Mucosa of rectum (tissue), 2 donors: ENCODE data around the gene FPR1.

Experiments
- H3K27ac ChIP-seq, 2 donors: one replicate each; pipeline ENCODE4 v1.7.0; 2013; ENCODE audit warnings: inconsistent platforms in 2 of 2, low read depth in 2 of 2, low read length in 2 of 2
- H3K27me3 ChIP-seq, 2 donors: one replicate each; pipeline ENCODE4 v1.7.0; 2013; ENCODE audit warnings: low read length in 2 of 2; ENCODE audit not compliant: control insufficient read depth in 2 of 2, insufficient read depth in 2 of 2
- H3K36me3 ChIP-seq, 2 donors: one replicate each; pipeline ENCODE4 v1.7.0; 2013; ENCODE audit warnings: low read length in 2 of 2; ENCODE audit not compliant: control insufficient read depth in 2 of 2, insufficient read depth in 2 of 2
- H3K4me1 ChIP-seq, 2 donors: one replicate each; pipeline ENCODE4 v1.7.0; 2013; ENCODE audit warnings: low read length in 2 of 2, mild to moderate bottlenecking in 1 of 2; ENCODE audit not compliant: control insufficient read depth in 2 of 2, insufficient read depth in 2 of 2
- H3K4me3 ChIP-seq, 2 donors: one replicate each; pipeline ENCODE4 v1.7.0; 2013; ENCODE audit warnings: low read length in 2 of 2
- H3K9ac ChIP-seq, 2 donors: one replicate each; pipeline ENCODE4 v1.7.0; 2013; ENCODE audit warnings: low read length in 2 of 2, low read depth in 1 of 2, mild to moderate bottlenecking in 1 of 2
- H3K9me3 ChIP-seq, 2 donors: one replicate each; pipeline ENCODE4 v1.7.0; 2013; ENCODE audit warnings: low read length in 2 of 2; ENCODE audit not compliant: control insufficient read depth in 2 of 2
- donor health status: healthy.
- donor health status: Normal muscosa, but diverticular disease.

Gene FPR1

DNA sequence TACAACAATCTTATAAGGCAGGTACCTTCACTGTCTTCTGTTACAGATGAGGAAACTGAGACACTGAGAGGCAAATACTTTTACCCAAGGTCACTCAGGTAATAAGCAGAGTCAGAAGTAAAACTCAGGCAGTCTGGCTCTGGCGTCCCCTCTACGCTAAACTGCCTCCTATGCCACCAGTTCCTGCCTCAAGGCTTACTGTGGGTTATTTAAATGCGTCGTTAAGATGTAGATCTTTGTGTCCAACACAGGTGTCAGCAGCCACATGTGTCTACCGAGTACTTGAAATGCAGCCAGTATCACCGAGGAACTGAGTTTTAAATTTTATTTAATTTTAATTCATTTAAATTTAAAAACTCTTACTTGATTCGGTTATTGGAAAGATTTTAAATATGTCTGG lies 29.8 kb downstream of the FPR1 start:
- no peaks in the 10 kb centered on the region for H3K36me3 ChIP-seq
- no peak overlapping the region for H3K9ac ChIP-seq
- H3K27ac ChIP-seq = no peak overlapping the region
- H3K4me3 ChIP-seq = no peak overlapping the region
- H3K9me3 ChIP-seq = no peaks in the 10 kb centered on the region
- no peaks in the 10 kb centered on the region for H3K4me1 ChIP-seq
- H3K27me3 ChIP-seq = peaks cover 5 to 10% of the 10 kb centered on the region in 2 donors

GRCh38 chr19:51719251-51719988 lies 32.3 kb downstream of the FPR1 start:
- Histone ChIP-seq H3K36me3 (no peaks in the 10 kb centered on the region), H3K9me3 (no peaks in the 10 kb centered on the region), H3K4me3 (peak overlapping the region in 1 of 2 donors; percentile 22), H3K27ac (no peak overlapping the region), H3K4me1 (no peaks in the 10 kb centered on the region), H3K9ac (no peak overlapping the region), H3K27me3 (peaks cover 5 to 10% of the 10 kb centered on the region in 2 donors)

DNA sequence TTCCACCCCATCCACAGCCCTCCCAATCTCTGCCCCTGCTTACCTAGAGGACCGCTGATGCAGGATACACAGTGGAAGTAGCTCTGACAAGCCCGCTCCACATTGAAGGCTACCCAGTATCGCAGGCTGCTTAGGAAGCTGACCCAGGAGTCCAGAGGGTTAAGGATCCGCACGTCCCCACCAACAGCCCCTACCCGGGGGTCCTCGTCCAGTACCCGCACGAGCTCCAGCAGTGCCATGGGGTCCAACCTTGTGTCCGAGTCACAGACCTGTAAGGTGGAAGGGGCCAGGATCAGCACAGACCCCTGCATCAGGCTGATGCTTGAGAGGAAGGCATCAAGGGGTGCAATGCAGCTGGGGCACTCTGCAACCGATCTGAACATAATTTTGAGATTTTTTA lies 34.8 kb downstream of the FPR1 start:
- Histone ChIP-seq H3K27ac (no peak overlapping the region), H3K4me3 (no peak overlapping the region), H3K9me3 (no peaks in the 10 kb centered on the region), H3K9ac (no peak overlapping the region), H3K27me3 (peaks cover 0 to 7% of the 10 kb centered on the region in 2 donors), H3K36me3 (no peaks in the 10 kb centered on the region), H3K4me1 (no peaks in the 10 kb centered on the region)

- Histone ChIP-seq H3K4me3 (no peak overlapping the region), H3K36me3 (no peaks in the 10 kb centered on the region), H3K4me1 (no peaks in the 10 kb centered on the region), H3K27me3 (peaks cover 0 to 4% of the 10 kb centered on the region in 2 donors), H3K9ac (no peak overlapping the region), H3K9me3 (no peaks in the 10 kb centered on the region), H3K27ac (no peak overlapping the region)
Measured at GRCh38 chr19:51715850-51716249, 35.8 kb downstream of the FPR1 start.

GRCh38 chr19:51714848-51715247 lies 36.8 kb downstream of the FPR1 start:
- Histone ChIP-seq H3K4me3 (no peak overlapping the region), H3K9me3 (no peaks in the 10 kb centered on the region), H3K27ac (no peak overlapping the region), H3K36me3 (no peaks in the 10 kb centered on the region), H3K9ac (no peak overlapping the region), H3K27me3 (peaks cover 0 to 2% of the 10 kb centered on the region in 2 donors), H3K4me1 (no peaks in the 10 kb centered on the region)

- Histone ChIP-seq H3K27ac (no peak overlapping the region), H3K36me3 (no peaks in the 10 kb centered on the region), H3K4me1 (no peaks in the 10 kb centered on the region), H3K9ac (no peak overlapping the region), H3K4me3 (no peak overlapping the region), H3K9me3 (no peaks in the 10 kb centered on the region), H3K27me3 (no peaks in the 10 kb centered on the region)
Measured at GRCh38 chr19:51713319-51714285, 38.1 kb downstream of the FPR1 start.

- no peaks in the 10 kb centered on the region for H3K36me3 ChIP-seq
- H3K27ac ChIP-seq = no peak overlapping the region
- H3K4me3 ChIP-seq = no peak overlapping the region
- H3K27me3 ChIP-seq = no peaks in the 10 kb centered on the region
- H3K9me3 ChIP-seq = no peaks in the 10 kb centered on the region
- no peaks in the 10 kb centered on the region for H3K4me1 ChIP-seq
- no peak overlapping the region for H3K9ac ChIP-seq
Measured at GRCh38 chr19:51712461-51713081, 39.1 kb downstream of the FPR1 start.

DNA sequence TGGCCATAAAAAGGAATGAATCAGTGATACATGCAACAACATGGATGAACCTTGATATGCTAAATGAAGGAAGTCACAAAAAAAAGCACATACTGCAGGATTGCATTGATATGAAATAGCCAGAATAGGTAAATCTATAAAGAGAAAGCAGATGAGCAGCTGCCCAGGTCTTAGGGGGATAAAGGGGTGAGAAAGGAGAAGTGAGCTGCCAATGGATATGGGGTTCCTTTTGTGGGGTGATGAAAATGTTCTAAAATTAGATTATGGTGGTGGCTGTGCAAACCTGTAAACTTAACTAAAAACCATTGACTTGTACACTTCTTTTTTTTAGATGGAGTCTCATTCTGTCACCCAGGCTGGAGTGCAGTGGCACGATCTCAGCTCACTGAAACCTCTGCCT lies 40.0 kb downstream of the FPR1 start:
- H3K27me3 ChIP-seq = no peaks in the 10 kb centered on the region
- H3K9ac ChIP-seq = no peak overlapping the region
- H3K9me3 ChIP-seq = no peaks in the 10 kb centered on the region
- H3K36me3 ChIP-seq = no peaks in the 10 kb centered on the region
- no peak overlapping the region for H3K4me3 ChIP-seq
- H3K27ac ChIP-seq = no peak overlapping the region
- no peaks in the 10 kb centered on the region for H3K4me1 ChIP-seq

DNA sequence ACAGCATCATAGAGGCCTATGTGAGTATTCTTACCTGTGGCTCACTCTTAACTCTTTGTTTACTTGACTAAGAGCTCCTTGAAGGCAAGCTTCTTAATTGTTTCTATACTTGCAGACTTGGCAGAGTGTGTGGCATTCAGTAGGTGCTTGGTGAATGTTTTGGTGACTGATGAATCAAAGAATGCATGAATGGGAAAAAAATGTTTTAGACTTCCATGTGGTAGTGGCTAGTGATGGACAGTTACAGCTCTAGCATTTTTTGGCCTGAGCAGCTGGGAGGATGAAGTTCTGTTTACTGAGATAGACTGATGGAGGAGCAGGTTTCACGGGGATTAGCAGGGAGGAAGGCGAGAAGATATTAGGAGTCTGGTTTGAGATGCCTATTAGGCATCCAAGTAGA lies 41.5 kb downstream of the FPR1 start:
- Histone ChIP-seq H3K27me3 (no peaks in the 10 kb centered on the region), H3K9me3 (no peaks in the 10 kb centered on the region), H3K36me3 (peaks cover 4 to 6% of the 10 kb centered on the region in 2 donors), H3K27ac (no peak overlapping the region), H3K4me3 (no peak overlapping the region), H3K9ac (no peak overlapping the region), H3K4me1 (peaks cover under 1 to 1% of the 10 kb centered on the region in 2 donors)

DNA sequence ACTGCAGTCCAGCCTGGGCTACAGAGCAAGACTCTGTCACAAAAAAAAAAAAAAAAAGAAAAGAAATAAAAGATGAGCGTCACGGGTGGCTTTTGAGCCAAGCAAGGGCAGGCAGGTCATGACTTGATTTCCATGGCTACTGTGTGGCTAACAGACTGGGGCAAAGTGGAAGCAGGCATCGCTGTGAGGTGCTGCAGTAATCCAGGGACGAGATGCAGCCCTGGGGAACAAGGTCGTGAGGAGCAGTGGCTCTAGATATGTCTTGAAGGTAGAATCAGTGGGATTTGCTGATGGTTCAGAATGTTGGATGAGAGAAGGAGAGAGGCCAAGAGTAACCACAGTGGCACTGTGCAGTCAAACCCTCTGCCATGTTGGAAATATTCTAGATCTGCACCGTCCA lies 42.1 kb downstream of the FPR1 start:
- no peak overlapping the region for H3K9ac ChIP-seq
- H3K9me3 ChIP-seq = no peaks in the 10 kb centered on the region
- no peak overlapping the region for H3K4me3 ChIP-seq
- H3K36me3 ChIP-seq = peaks cover 5 to 6% of the 10 kb centered on the region in 2 donors
- no peaks in the 10 kb centered on the region for H3K27me3 ChIP-seq
- peaks cover 2 to 6% of the 10 kb centered on the region in 2 donors for H3K4me1 ChIP-seq
- H3K27ac ChIP-seq = no peak overlapping the region
